ENCODE results near the gene MRPL24.

DNA sequence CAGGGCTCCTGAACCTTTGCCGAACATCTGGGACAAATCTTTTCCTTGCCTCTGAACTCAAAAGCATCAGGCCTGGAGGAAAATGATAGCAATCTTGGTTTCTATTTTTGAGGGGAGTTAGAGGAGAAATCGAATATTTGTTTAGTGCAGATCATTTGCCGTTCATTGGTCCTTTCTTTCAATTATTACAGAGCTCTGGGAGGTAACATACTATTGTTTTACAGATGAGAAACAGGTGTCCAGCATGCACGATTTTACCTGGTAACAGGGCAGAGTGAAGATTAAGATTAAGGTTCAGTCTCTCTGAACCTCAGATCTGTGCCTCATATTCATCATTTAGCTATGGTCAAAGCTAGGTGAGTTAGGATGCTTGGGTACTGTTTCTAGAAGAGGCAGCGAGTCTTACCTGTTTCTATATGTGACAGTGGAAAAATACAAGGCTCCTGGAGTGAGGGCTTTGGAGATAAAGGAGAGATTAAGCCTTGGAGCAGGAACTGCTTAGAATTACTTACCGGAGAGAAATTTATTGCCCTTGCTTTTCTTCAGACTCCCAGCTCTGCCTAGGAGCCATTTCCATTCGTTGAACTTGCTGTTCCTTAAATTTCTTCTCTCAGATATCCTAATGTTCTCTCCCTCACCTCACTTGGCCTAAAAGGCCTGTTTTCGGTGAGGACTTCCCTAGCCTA is 27.9 kb upstream of the MRPL24 start:
- no peak for TF ChIP-seq POLR2A (IDR thresholded peaks at IDR 0.05)
- no peak for TF ChIP-seq CTCF (IDR thresholded peaks at IDR 0.05 in 8 of 11, conservative IDR thresholded peaks at IDR 0.05 in 3 of 11)
- no peak for TF ChIP-seq POLR2AphosphoS5 (IDR thresholded peaks at IDR 0.05)

Data from spleen (tissue), 7 donors.